ENCODE measurements around the gene IRX5.
A peak's percentile ranks its signal among the peaks of the same experiment; 100 is the strongest.

DNA sequence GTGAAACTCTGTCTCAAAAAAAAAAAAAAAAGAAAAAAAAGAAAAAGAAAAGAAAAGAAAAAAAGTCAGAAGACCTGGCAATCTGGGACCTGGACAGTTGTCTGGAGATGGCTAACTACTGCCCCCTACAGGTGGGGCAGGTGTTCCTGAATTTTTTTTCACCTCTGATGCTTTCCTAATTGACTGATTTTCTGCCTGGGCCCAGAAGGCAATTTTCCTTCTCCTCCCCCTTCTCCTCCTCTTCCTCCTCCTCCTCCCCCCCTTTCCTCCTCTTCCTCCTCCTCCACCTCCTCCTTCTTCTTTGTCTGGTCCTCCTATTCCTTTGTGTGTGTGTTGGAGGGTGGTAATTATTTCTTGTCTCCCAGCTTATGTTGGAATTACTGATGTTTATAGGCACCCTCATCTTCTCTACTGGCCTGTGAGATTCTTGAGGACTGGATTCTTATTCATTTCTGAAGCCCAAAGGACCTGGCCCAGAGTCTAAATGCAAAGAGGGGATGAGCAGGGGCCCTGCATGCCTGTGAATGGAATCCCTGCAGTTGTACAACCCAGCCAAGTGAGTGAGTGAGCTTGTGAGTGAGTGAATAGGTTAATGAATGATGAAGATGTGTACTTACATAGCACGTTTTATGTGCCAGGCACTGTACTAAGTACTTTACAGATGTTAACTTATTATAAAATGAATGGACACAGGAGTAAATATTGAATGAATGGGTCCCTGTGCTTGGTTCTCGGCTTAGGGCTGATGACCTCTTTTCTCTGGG is 26.9 kb downstream of the IRX5 start:
- TF ChIP-seq, protein P1, sequence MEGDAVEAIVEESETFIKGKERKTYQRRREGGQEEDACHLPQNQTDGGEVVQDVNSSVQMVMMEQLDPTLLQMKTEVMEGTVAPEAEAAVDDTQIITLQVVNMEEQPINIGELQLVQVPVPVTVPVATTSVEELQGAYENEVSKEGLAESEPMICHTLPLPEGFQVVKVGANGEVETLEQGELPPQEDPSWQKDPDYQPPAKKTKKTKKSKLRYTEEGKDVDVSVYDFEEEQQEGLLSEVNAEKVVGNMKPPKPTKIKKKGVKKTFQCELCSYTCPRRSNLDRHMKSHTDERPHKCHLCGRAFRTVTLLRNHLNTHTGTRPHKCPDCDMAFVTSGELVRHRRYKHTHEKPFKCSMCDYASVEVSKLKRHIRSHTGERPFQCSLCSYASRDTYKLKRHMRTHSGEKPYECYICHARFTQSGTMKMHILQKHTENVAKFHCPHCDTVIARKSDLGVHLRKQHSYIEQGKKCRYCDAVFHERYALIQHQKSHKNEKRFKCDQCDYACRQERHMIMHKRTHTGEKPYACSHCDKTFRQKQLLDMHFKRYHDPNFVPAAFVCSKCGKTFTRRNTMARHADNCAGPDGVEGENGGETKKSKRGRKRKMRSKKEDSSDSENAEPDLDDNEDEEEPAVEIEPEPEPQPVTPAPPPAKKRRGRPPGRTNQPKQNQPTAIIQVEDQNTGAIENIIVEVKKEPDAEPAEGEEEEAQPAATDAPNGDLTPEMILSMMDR (IDR thresholded peaks at IDR 0.05) = peak in 5 of 6 experiments; percentile 30 to 35 (median 34)
- no peak for TF ChIP-seq POLR2A (IDR thresholded peaks at IDR 0.05)

Measured in upper lobe of left lung (tissue), 4 donors.